D341Med (cell line): ENCODE measurements around the gene SIK3.
A peak's percentile ranks its signal among the peaks of the same experiment; 100 is the strongest.
"Not testable (repeated sequence)": the region's sequence is repeated elsewhere in the genome, so short reads cannot be mapped to it uniquely, and the experiment has no call there.

Experiments used
- DNase-seq: peaks from one replicate; pipeline ENCODE4 v3.0.0; 2012; ENCODE audit warnings: low spot score

Gene SIK3

DNA sequence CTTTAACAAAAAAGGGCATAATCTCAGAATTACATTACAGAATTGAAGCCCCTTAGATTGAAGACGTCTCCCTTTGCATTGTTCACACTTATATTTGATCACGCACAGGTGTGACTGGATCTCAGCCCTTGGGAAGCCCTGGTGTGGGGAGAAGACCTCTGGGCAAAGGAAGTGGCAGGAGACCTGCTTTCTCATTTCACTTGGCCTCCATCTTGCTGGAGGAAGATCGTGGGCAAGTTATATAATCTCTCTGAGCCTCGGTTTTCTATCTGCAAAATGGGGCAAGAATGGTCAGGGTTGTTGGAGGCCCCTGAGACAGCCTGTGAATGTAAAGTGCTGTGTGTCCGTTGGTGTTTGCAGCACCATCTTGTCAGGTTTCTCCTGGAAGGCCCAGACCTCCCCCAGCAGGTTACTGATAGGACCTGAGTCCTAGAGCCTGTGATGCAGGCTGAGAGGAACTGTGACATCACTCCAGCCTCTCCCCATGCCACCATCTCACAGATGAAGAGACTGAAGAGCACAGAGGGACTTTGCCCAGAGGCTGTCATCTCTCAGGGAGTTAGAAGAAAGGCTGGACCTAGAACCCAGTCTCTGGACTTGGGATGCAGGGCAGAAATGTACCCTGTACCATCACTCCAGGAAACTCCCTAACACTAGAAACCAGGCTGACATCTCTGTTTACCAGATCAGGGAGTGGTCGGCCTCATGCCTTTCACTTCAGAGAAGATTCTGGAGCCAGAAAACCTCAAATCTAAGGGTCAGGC is 259.7 kb downstream of the SIK3 start:
- DNase-seq = no peak

DNA sequence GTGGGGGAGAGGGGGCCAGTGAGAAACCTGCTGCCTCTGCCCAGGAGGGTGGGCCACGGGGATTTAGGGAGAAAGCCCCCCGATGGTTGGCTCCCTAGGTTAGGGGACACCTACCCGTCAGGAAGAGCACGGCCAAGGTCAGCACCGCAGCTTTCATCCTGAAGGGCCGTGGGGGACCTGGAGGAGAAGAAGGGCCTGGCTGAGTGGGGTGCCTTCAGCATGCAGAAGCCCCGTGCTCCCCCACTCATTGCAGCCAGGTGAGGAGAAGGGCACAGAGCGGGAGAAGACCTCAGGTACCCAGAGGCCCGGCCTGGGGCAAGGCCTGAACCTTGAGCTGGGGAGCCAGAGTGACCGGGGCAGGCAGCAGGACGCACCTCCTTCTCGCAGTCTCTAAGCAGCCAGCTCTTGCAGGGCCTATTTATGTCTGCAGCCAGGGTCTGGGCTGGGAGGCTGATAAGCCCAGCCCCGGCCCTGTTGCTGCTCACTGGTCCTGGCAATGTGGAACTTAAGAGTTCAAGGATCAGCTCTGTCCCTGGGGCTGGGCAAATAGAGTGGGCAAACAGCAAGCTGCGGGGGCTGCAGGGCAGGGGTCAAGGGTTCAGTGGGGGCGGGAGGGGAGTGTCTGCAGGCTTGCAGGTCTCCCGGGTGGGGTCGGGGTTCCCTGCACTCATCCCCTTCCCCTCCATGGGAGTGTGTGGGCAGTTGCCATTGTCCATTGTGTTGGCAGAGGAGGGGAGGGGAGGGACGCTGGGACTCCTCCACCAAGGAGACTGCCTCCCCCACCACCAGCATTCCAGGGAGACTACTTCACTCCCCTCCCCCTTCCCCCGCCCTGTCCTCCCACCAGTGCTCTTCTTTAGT is 260.8 kb downstream of the SIK3 start, which contains the start of gene APOA1:
APOA1 (minus strand) TSS at position 392 of the 861 bp plus-strand sequence; CDS start at position 157, 235 bp downstream.
- no peak for DNase-seq

DNA sequence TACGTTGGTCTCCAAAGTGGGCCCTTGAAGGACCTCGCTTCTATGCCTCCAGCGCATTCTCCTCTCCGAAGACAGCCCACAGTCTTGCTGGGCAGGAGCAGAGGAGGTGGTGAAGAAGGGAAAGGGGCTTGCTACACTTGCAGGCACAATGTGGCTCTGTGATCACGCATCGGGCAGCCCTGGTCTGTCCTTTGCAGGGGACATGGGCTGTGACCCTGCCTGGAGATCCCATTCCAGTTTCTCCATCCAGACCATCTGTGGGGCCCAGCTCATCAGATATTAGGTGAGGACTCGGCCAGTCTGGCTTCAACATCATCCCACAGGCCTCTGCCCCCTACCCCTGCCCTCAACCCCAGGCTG is 261.6 kb downstream of the SIK3 start:
- DNase-seq = no peak

DNA sequence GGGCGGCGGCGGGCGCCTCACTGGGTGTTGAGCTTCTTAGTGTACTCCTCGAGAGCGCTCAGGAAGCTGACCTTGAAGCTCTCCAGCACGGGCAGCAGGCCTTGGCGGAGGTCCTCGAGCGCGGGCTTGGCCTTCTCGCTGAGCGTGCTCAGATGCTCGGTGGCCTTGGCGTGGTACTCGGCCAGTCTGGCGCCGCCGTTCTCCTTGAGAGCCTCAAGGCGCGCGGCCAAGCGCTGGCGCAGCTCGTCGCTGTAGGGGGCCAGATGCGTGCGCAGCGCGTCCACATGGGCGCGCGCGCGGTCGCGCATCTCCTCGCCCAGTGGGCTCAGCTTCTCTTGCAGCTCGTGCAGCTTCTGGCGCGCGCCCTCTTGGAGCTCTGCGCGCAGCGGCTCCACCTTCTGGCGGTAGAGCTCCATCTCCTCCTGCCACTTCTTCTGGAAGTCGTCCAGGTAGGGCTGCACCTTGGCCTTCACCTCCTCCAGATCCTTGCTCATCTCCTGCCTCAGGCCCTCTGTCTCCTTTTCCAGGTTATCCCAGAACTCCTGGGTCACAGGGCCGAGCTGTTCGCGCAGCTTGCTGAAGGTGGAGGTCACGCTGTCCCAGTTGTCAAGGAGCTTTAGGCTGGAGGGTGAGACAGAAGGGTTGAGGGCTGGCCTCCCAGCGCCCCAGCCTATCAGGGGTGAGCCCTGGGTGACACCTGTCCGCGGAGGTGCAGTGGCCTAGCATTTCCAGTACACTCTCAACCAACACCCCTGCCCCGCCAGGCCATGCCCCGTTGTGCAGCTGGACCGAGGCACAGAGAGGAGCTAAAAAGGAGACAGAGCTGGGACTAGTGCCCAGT is 262.2 kb downstream of the SIK3 start:
- peak; percentile 93 for DNase-seq

DNA sequence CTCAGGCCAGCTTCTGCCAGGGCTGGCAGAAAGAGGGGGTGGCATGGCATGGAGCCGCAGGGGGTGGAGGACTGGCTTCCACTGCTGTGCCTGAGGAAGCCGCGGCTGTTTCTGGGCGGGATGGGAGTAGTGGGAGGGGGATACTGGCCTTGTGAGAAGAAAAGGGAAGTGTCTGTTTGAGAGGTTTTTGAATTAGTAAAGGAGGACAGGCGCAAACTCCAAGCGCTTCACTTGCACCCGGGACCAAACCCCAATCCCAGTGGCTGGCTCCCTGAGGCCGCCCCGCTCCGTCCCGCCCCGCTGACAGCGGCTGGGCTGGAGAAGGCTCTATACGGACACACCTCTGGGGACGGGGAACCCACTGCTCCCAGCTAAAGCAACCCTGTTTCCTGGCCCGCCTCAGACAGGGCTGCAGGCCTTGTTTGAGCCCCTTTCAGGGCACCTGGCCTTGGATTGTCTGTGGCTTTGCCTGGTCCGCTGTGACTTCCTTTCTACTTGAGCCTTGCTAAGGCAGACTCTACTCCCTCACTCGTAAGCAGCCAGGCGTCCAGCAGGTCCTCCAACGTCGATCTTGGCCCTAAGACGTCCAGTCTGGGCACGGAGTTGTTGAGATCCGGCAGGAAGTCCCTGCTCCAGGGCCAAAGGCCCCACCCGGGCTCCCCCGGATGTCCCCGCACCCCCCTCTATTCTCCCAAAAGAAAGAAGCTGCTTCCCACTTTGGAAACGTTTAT is 263.0 kb downstream of the SIK3 start:
- no peak for DNase-seq

DNA sequence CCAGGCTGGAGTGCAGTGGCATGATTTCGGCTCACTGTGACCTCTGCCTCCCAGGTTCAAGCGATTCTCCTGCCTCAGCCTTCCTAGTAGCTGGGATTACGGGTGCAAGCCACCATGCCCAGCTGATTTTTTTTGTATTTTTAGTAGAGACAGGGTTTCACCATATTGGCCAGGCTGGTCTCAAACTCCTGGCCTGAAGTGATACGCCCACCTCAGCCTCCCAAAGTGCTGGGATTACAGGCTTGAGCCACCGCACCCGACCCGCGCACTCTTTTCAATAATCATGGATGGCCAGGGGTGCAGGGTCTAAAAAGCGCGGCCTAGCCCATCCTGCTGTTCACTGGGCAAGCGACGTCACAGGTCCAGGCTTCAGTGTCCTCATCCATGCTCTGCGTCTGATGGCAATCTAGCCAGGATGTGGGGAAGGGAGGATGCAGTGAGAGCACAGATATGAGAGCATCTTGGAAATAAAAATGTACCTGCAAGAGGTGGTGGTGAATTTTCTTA is 263.6 kb downstream of the SIK3 start:
- DNase-seq = not testable (repeated sequence)

DNA sequence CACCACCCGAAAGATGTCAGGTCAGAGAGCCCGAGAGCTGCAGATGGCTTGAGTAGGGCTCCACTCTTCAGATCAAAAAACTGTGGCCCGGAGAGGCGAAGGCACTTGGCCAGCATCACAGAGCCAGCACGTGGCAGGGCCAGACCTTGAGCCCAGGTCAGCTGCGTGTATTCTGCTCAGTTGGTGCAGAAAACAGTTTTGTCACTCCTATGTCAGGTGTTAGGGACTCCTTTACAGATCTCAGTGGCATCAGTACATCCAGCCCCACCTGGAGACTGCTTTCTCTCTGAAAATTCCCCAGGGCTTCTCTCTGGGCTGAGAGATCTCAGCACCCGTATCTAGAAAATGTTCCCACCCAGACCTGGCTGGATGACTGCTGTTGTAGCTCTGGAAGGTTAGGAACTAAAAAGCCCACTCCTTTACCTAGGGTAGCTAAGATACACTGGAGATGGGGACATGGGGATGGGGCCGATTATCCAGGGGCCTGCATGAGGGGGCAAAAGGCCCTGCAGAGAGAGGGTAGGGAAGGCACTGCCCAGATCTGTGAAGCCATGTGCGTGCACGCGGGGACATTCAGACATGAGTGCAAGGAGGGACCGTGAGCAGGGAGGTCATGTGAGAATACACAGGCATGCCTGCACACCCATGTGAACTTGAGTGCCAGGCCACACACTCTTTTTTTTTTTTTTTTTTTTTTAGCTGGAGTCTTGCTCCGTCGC is 264.3 kb downstream of the SIK3 start:
- DNase-seq = no peak

DNA sequence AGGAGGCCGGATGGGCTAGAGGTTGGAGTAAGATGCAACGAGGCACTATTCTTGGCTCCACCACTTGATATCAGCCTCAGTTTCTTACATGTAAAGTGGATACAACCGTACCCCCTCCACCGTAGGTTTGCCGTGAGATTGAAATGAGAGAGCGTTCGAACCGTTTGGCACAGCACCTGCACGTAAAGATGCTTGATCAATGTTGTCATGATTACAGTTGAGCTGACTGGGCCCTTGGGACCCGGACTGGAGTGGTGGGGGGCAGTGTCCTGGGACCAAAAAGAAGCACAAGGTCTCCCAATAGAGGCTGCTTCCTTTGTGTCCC is 264.8 kb downstream of the SIK3 start:
- DNase-seq = no peak

DNA sequence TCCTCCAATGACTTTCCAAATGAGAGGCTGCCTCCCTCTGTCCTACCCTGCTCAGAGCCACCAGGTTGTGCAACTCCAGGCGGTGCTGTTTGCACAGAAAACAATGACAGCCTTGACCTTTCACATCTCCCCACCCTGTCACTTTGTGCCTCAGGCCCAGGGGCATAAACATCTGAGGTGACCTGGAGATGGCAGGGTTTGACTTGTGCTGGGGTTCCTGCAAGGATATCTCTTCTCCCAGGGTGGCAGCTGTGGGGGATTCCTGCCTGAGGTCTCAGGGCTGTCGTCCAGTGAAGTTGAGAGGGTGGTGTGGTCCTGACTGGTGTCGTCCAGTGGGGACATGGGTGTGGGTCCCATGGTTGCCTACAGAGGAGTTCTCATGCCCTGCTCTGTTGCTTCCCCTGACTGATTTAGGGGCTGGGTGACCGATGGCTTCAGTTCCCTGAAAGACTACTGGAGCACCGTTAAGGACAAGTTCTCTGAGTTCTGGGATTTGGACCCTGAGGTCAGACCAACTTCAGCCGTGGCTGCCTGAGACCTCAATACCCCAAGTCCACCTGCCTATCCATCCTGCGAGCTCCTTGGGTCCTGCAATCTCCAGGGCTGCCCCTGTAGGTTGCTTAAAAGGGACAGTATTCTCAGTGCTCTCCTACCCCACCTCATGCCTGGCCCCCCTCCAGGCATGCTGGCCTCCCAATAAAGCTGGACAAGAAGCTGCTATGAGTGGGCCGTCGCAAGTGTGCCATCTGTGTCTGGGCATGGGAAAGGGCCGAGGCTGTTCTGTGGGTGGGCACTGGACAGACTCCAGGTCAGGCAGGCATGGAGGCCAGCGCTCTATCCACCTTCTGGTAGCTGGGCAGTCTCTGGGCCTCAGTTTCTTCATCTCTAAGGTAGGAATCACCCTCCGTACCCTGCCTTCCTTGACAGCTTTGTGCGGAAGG is 265.6 kb downstream of the SIK3 start:
- no peak for DNase-seq

DNA sequence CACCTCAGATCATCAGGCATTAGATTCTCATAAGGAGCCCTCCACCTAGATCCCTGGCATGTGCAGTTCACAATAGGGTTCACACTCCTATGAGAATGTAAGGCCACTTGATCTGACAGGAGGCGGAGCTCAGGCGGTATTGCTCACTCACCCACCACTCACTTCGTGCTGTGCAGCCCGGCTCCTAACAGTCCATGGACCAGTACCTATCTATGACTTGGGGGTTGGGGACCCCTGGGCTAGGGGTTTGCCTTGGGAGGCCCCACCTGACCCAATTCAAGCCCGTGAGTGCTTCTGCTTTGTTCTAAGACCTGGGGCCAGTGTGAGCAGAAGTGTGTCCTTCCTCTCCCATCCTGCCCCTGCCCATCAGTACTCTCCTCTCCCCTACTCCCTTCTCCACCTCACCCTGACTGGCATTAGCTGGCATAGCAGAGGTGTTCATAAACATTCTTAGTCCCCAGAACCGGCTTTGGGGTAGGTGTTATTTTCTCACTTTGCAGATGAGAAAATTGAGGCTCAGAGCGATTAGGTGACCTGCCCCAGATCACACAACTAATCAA is 266.4 kb downstream of the SIK3 start:
- DNase-seq = no peak

DNA sequence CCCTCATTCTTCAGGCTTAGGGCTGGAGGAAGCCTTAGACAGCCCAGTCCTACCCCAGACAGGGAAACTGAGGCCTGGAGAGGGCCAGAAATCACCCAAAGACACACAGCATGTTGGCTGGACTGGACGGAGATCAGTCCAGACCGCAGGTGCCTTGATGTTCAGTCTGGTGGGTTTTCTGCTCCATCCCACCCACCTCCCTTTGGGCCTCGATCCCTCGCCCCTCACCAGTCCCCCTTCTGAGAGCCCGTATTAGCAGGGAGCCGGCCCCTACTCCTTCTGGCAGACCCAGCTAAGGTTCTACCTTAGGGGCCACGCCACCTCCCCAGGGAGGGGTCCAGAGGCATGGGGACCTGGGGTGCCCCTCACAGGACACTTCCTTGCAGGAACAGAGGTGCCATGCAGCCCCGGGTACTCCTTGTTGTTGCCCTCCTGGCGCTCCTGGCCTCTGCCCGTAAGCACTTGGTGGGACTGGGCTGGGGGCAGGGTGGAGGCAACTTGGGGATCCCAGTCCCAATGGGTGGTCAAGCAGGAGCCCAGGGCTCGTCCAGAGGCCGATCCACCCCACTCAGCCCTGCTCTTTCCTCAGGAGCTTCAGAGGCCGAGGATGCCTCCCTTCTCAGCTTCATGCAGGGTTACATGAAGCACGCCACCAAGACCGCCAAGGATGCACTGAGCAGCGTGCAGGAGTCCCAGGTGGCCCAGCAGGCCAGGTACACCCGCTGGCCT is 267.9 kb downstream of the SIK3 start:
- no peak for DNase-seq

DNA sequence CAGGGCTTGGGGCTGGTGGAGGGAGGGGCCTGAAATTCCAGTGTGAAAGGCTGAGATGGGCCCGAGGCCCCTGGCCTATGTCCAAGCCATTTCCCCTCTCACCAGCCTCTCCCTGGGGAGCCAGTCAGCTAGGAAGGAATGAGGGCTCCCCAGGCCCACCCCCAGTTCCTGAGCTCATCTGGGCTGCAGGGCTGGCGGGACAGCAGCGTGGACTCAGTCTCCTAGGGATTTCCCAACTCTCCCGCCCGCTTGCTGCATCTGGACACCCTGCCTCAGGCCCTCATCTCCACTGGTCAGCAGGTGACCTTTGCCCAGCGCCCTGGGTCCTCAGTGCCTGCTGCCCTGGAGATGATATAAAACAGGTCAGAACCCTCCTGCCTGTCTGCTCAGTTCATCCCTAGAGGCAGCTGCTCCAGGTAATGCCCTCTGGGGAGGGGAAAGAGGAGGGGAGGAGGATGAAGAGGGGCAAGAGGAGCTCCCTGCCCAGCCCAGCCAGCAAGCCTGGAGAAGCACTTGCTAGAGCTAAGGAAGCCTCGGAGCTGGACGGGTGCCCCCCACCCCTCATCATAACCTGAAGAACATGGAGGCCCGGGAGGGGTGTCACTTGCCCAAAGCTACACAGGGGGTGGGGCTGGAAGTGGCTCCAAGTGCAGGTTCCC is 268.6 kb downstream of the SIK3 start, which contains the start of gene APOC3:
APOC3 (plus strand) TSS at position 383 of the 659 bp plus-strand sequence. CDS start 676 bp downstream, outside the sequence.
- DNase-seq = no peak

DNA sequence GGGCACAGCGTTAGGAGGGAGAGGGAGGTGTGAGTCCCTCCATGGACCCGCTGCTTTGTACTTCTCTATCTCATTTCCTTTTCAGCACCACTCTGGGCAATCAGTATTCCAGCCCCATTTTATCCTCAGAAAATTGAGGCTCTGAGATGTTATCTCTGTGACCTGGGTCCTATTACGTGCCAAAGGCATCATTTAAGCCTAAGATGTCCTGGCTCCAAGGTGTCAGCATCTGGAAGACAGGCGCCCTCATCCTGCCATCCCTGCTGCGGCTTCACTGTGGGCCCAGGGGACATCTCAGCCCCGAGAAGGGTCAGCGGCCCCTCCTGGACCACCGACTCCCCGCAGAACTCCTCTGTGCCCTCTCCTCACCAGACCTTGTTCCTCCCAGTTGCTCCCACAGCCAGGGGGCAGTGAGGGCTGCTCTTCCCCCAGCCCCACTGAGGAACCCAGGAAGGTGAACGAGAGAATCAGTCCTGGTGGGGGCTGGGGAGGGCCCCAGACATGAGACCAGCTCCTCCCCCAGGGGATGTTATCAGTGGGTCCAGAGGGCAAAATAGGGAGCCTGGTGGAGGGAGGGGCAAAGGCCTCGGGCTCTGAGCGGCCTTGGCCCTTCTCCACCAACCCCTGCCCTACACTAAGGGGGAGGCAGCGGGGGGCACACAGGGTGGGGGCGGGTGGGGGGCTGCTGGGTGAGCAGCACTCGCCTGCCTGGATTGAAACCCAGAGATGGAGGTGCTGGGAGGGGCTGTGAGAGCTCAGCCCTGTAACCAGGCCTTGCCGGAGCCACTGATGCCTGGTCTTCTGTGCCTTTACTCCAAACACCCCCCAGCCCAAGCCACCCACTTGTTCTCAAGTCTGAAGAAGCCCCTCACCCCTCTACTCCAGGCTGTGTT is 269.4 kb downstream of the SIK3 start:
- DNase-seq = no peak

DNA sequence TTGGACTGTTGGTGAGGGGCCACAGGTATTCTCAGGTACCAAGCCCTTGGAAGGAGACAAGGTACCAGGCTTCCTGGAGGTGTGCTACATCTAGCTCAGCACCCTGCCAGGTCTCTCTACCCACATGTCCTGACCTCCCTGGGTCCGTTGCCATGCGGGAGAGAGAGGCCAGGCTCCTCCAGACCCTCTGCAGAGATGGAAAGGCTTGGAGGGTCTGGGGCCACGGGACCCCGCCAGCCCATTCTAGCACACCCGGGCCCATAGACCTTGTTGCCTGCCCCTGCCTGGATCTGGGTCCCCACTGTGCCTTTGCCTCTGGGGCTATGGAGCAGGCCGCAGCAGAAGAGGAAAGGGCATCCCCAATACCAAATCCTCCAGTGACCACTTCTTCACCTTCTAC is 270.8 kb downstream of the SIK3 start:
- DNase-seq = no peak

DNA sequence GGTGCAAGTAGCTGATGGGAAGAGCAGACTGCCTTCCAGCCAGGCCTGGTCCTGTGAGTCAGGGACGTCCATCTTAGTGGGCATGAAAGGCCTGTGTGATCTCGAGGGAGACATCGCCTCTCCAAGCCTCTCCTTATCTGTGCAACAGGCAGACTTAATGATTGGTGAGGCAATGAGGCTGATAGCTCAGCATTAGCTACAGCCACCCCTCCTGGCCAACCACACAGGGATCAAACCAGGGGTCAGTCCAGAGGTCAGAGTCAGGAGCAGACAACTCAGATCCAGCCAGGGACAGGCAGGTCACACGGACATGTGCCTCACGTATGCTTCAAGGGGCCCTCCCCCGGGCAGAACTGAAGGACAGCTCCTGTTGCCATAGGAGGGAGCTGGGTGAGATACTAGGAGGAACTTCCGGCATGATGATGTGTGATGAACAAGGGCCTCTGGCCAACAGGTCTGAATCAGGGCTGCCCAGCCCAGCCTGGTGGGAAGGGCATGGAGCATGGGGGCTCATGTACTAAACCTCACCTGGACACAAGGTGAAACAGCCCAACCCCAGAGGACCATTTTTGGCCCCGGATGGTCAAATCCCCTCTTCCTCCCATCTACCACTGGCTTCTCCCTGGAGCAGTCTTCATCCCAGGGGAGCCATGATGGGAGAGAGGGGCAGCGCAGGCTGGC is 271.3 kb downstream of the SIK3 start:
- DNase-seq = no peak
